Measurements from ENCODE around the gene CCDC141. TPM values are rescaled to one million over a fixed set of nuclear protein-coding genes. Genes with fewer than 3 reads are reported as not detected.

Gene CCDC141
- total RNA-seq, 3 donors from 2014 or later = 1.3 to 11.7 (median 2.2) TPM

DNA sequence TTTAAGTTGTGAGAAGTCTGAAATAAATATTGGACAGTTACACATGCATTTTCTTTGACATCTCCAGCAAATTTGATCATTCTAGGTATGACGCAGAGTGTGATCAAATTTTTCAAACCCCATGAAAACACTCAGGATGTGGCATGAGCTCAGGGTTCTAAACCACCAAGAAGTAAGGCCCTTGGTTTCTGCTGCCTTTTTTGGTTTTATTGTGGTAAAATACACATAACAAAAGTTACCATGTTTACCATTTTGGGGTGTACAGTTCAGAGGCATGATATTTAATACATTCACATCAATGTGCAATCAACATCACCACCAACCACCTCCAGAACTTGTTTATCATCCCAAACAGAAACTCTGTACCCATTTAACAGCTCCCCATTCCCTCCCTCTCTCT, 178.4 kb downstream of the CCDC141 start:
- intact Hi-C loops (cut with DNase I; ENCODE audit: low total_unique reads) = no loop called here
- no peaks in the 10 kb centered on the region for H3K27me3 ChIP-seq
- no peaks in the 10 kb centered on the region for H3K9me3 ChIP-seq
- no peak for TF ChIP-seq POLR2A (IDR thresholded peaks at IDR 0.05)
- TF ChIP-seq, protein P1, sequence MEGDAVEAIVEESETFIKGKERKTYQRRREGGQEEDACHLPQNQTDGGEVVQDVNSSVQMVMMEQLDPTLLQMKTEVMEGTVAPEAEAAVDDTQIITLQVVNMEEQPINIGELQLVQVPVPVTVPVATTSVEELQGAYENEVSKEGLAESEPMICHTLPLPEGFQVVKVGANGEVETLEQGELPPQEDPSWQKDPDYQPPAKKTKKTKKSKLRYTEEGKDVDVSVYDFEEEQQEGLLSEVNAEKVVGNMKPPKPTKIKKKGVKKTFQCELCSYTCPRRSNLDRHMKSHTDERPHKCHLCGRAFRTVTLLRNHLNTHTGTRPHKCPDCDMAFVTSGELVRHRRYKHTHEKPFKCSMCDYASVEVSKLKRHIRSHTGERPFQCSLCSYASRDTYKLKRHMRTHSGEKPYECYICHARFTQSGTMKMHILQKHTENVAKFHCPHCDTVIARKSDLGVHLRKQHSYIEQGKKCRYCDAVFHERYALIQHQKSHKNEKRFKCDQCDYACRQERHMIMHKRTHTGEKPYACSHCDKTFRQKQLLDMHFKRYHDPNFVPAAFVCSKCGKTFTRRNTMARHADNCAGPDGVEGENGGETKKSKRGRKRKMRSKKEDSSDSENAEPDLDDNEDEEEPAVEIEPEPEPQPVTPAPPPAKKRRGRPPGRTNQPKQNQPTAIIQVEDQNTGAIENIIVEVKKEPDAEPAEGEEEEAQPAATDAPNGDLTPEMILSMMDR (IDR thresholded peaks at IDR 0.05) = no peak
- no peak for TF ChIP-seq POLR2AphosphoS5 (IDR thresholded peaks at IDR 0.05)
- no peak for DNase-seq (ENCODE audit: low spot score in 2 of 2)
- no peaks in the 10 kb centered on the region for H3K36me3 ChIP-seq
- H3K27ac ChIP-seq = no peak overlapping the region
- H3K4me1 ChIP-seq = no peaks in the 10 kb centered on the region
- H3K4me3 ChIP-seq = no peak overlapping the region

DNA sequence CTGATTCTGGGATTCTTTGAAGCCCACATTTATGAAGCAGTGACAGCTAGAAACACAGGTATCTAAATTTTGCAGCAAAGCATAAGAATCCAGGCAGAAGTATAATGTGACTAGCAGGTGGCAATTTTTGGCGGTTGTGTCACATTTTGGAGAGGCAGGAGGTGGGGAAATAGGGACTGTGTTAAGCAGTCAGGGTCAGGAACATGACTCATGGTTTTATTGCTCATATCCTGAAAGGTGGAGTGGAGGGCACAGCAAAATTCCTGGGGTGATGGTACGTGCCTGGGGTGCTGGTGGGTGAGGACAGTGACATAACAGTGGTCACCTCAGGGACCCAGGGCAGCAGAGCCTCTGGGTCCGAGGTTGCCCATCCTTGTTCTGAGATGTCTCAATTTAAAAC, 179.2 kb downstream of the CCDC141 start:
- Histone ChIP-seq H3K36me3 (no peaks in the 10 kb centered on the region), H3K4me3 (no peak overlapping the region), H3K9me3 (no peaks in the 10 kb centered on the region), H3K4me1 (no peaks in the 10 kb centered on the region), H3K27ac (no peak overlapping the region), H3K27me3 (no peaks in the 10 kb centered on the region)
- DNase-seq (ENCODE audit: low spot score in 2 of 2) = no peak
- TF ChIP-seq, protein P1 (IDR thresholded peaks at IDR 0.05) = no peak
- no peak for TF ChIP-seq POLR2A (IDR thresholded peaks at IDR 0.05)
- no peak for TF ChIP-seq POLR2AphosphoS5 (IDR thresholded peaks at IDR 0.05)
- intact Hi-C loops (cut with DNase I; ENCODE audit: low total_unique reads) = no loop called here

DNA sequence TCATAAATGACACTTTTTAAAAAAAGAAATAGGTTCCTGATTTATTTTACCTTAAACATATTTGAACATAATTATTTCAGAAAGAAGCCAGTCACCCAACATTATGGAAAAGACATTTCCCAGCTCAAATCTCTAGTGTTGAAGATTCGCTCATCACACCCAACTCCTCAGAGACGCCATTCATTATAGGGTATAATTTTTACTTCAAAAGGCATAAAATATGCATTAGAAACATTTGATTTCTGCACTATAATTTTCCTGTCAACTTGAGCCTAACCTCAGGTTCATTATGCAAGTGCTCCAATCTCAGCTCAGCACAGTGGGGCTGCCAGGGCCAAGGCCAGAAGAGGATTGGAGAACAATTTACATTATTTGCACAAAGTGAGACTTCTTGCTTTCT, 183.9 kb downstream of the CCDC141 start:
- TF ChIP-seq, protein P1 (IDR thresholded peaks at IDR 0.05) = no peak
- no peak for TF ChIP-seq POLR2AphosphoS5 (IDR thresholded peaks at IDR 0.05)
- Histone ChIP-seq H3K9me3 (no peaks in the 10 kb centered on the region), H3K27me3 (no peaks in the 10 kb centered on the region), H3K4me3 (no peak overlapping the region), H3K4me1 (no peaks in the 10 kb centered on the region), H3K27ac (no peak overlapping the region), H3K36me3 (no peaks in the 10 kb centered on the region)
- intact Hi-C loops (cut with DNase I; ENCODE audit: low total_unique reads) = no loop called here
- DNase-seq (ENCODE audit: low spot score in 2 of 2) = no peak

DNA sequence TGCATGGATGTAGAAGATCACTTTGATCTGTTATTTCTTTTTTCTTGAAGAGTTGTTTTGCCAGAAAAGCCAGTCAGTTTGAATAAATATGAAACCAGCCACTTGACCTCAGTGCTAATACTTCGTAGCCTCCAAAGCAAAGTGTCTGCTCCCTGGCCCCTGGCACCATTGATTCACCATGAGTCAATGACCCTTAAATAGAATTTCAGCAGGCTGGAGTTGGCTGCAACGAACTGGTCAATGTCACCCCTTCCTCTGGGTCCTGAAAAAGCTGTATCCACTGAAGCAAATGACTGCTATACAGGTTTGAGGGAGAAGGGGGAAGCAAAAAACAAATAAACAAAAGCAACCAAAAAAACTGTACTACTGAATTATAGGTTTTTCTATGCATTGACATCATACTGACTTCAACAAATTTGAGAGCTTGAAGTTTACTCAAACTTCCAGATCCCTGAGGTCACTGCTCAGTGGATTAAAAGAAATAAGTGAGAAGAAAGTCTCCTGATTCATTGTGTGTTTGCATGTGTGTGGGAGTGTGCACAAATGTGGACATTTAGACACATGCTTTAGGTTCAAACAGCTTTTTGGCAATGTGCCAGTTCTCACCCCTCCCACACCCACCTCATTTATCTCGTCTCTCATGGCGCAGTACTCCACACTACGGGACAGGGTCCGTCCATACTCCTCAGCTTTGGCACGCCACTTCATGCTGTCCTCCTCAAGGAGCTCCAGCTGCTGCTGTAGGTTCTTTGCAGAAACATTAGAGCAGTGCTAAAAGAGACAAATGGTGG, 184.6 kb downstream of the CCDC141 start:
- no peak for DNase-seq (ENCODE audit: low spot score in 2 of 2)
- H3K4me3 ChIP-seq = no peak overlapping the region
- H3K36me3 ChIP-seq = no peaks in the 10 kb centered on the region
- no peaks in the 10 kb centered on the region for H3K27me3 ChIP-seq
- TF ChIP-seq POLR2AphosphoS5 (IDR thresholded peaks at IDR 0.05) (no peak), POLR2A (IDR thresholded peaks at IDR 0.05) (no peak)
- TF ChIP-seq, protein P1 (IDR thresholded peaks at IDR 0.05) = no peak
- no peak overlapping the region for H3K27ac ChIP-seq
- intact Hi-C loops (cut with DNase I; ENCODE audit: low total_unique reads) = no loop called here
- H3K9me3 ChIP-seq = no peaks in the 10 kb centered on the region
- H3K4me1 ChIP-seq = no peaks in the 10 kb centered on the region

DNA sequence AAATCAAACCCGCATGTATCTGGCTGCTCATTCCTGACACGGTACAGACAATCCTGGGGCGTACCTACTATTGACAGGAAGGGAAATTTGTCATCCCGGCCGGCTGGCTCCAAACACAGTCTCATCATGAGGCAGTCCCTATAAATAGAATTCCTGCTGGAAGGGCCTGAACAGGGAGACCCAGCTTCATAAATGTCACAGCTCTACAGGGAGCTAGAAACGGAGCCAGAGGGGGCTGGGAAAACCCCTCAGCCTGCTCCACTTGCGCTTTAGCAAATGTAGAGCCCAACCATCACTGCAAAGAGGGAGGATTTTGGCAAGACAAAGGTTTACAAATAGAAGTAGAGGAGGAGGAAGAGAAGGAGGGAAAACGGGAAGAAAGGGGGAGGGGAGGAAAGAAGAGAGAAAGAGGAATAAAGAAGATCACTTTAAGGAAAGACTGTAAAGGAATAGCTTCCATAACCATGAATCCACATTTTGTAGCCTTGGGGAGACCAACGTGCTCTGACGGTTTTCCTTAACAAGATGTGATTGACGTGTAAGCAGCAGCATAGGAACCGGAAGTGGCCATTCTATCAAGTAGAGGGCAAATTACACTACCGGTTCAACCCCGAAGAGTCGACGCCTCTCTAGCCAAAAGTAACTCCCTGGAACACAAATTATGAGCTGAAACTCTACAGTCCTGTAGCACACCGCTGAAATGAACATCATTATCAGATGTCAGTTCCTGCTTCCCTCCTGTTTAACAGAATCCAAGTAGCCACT, 185.9 kb downstream of the CCDC141 start:
- Histone ChIP-seq H3K4me3 (no peak overlapping the region), H3K36me3 (no peaks in the 10 kb centered on the region), H3K27ac (peak overlapping the region; percentile 16 to 36), H3K9me3 (no peaks in the 10 kb centered on the region), H3K4me1 (no peaks in the 10 kb centered on the region), H3K27me3 (no peaks in the 10 kb centered on the region)
- TF ChIP-seq, protein P1 (IDR thresholded peaks at IDR 0.05) = no peak
- TF ChIP-seq POLR2AphosphoS5 (IDR thresholded peaks at IDR 0.05) (no peak), POLR2A (IDR thresholded peaks at IDR 0.05) (no peak)
- no peak for DNase-seq (ENCODE audit: low spot score in 2 of 2)
- intact Hi-C loops (cut with DNase I; ENCODE audit: low total_unique reads) = no loop called here

Measured in breast epithelium (tissue), 4 donors.